Hepatocyte (in vitro differentiated cells): ENCODE data around the gene SIAH3. TPM values are rescaled to one million over a fixed set of nuclear protein-coding genes. Genes with fewer than 3 reads are reported as not detected.

Experiments used
- DNase-seq: peaks from one replicate; pipeline ENCODE4 v3.0.0-alpha.2; 2016; ENCODE audit warnings: low spot score
- H2AFZ ChIP-seq: fragments of 200-600 bp; sonication (generic); 2 replicates; pipeline ENCODE4 v1.6.0; 2016; ENCODE audit warnings: antibody characterized with exemption, mild to moderate bottlenecking
- H3K27ac ChIP-seq: fragments of 200-600 bp; sonication (generic); 2 replicates; pipeline ENCODE4 v1.5.1; 2016; ENCODE audit warnings: mild to moderate bottlenecking
- H3K27me3 ChIP-seq: fragments of 200-600 bp; sonication (generic); 2 replicates; pipeline ENCODE4 v1.6.1; 2016
- H3K36me3 ChIP-seq: fragments of 200-600 bp; sonication (generic); replicated peaks from 2 replicates; pipeline ENCODE4 v1.5.1; 2016; ENCODE audit warnings: low read depth; ENCODE audit not compliant: insufficient read depth
- H3K4me1 ChIP-seq: fragments of 200-600 bp; sonication (generic); 2 replicates; pipeline ENCODE4 v1.5.1; 2016; ENCODE audit warnings: mild to moderate bottlenecking, moderate library complexity; ENCODE audit not compliant: insufficient read depth
- H3K4me2 ChIP-seq: fragments of 200-600 bp; sonication (generic); 2 replicates; pipeline ENCODE4 v1.6.0; 2016
- H3K4me3 ChIP-seq: fragments of 200-600 bp; sonication (generic); 2 replicates; pipeline ENCODE4 v1.5.1; 2016; ENCODE audit warnings: mild to moderate bottlenecking
- H3K79me2 ChIP-seq: fragments of 200-600 bp; sonication (generic); 2 replicates; pipeline ENCODE4 v1.6.0; 2017; ENCODE audit warnings: mild to moderate bottlenecking
- H3K9me2 ChIP-seq: fragments of 200-600 bp; sonication (generic); replicated peaks from 2 replicates; pipeline ENCODE4 v1.6.0; 2017; ENCODE audit warnings: mild to moderate bottlenecking; ENCODE audit not compliant: insufficient read depth
- H3K9me3 ChIP-seq: fragments of 200-600 bp; sonication (generic); 2 replicates; pipeline ENCODE4 v1.5.1; 2016; ENCODE audit warnings: low read depth, mild to moderate bottlenecking
- H4K20me1 ChIP-seq: fragments of 200-600 bp; sonication (generic); 2 replicates; pipeline ENCODE4 v1.6.0; 2016; ENCODE audit warnings: mild to moderate bottlenecking; ENCODE audit not compliant: insufficient read depth, poor library complexity, severe bottlenecking
- CTCF ChIP-seq: fragments of 200-600 bp; sonication (generic); IDR thresholded peaks from 2 replicates; pipeline ENCODE4 v1.5.1; 2016; ENCODE audit warnings: antibody characterized with exemption, mild to moderate bottlenecking; ENCODE audit not compliant: poor library complexity
- EZH2 ChIP-seq: fragments of 200-600 bp; sonication (generic); IDR thresholded peaks from 2 replicates; pipeline ENCODE4 v1.6.1; 2016; ENCODE audit warnings: antibody characterized with exemption, mild to moderate bottlenecking, borderline replicate concordance
- EZH2phosphoT487 ChIP-seq: fragments of 200-600 bp; sonication (generic); IDR thresholded peaks from one replicate; pipeline ENCODE4 v1.6.1; 2018; ENCODE audit warnings: antibody characterized with exemption, mild to moderate bottlenecking, low read depth, moderate library complexity; ENCODE audit not compliant: unreplicated experiment, severe bottlenecking
- WGBS: methylation state at CpG from one replicate; pipeline ENCODE4 v1.1.6; 2016; ENCODE audit warnings: low lambda C conversion rate; ENCODE audit errors: missing lambda C conversion rate; 5-methylcytosine and 5-hydroxymethylcytosine counted together
- polyA plus RNA-seq: library from polyadenylated mRNA; unstranded; fragments of >200 nt; fragmentation: Nextera tagmentation; extraction: Ambion mirVana; gene quantifications from 2 replicates; pipeline ENCODE4 v1.2.1, GENCODE V29; 2016
- total RNA-seq: library from RNA; depleted of rRNA; stranded (reverse); fragments of >200 nt; gene quantifications from 2 replicates; pipeline ENCODE4 v1.2.3, GENCODE V29; 2014

Gene SIAH3
- total and polyA plus RNA-seq, 2 experiments from 2014 or later: 0.23 TPM; not detected in 1

- Histone ChIP-seq H4K20me1 (no peaks in the 10 kb centered on the region), H3K9me2 (no peaks in the 10 kb centered on the region), H3K4me3 (no peak overlapping the region), H2AFZ (no peak overlapping the region), H3K27me3 (peaks cover 6% of the 10 kb centered on the region), H3K36me3 (no peaks in the 10 kb centered on the region), H3K4me1 (no peaks in the 10 kb centered on the region), H3K79me2 (no peaks in the 10 kb centered on the region), H3K9me3 (no peaks in the 10 kb centered on the region), H3K4me2 (no peak overlapping the region), H3K27ac (no peak overlapping the region)
- TF ChIP-seq CTCF (no peak), EZH2 (no peak), EZH2phosphoT487 (no peak)
- no peak for DNase-seq
- WGBS: 93% methylated on average over 2 of the region's 2 CpGs
Measured at GRCh38 chr13:45880242-45880641, 28.7 kb upstream of the SIAH3 start.

DNA sequence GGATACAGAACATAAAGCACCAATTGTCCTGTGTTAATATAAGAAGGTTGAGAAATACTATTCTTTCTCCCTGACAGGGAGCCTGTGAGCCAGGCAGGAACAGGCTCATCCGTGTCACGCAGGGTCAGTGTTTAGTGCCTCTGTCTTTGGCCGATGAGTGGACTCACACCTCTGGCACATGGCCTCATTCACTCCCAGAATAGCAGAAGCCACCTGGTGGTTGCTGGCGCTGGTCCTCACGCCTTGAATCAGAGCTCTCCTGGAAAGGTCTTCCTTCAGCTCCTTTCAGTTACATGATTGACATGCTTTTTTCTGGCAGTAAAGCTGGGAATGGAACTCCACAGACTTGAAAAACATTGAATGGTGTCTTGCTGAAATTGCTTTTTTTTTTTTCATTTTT lies 28.1 kb upstream of the SIAH3 start:
- no peaks in the 10 kb centered on the region for H3K9me3 ChIP-seq
- TF ChIP-seq EZH2 (no peak), CTCF (peak; percentile 22)
- no peak overlapping the region for H2AFZ ChIP-seq
- no peak overlapping the region for H3K27ac ChIP-seq
- peak; percentile 32 for DNase-seq
- H3K4me3 ChIP-seq: no peak overlapping the region
- WGBS: 63% methylated on average over 5 of the region's 5 CpGs
- H4K20me1 ChIP-seq: no peaks in the 10 kb centered on the region
- H3K4me2 ChIP-seq: no peak overlapping the region
- no peaks in the 10 kb centered on the region for H3K4me1 ChIP-seq
- H3K9me2 ChIP-seq: no peaks in the 10 kb centered on the region
- no peaks in the 10 kb centered on the region for H3K79me2 ChIP-seq
- peaks cover 6% of the 10 kb centered on the region for H3K27me3 ChIP-seq
- H3K36me3 ChIP-seq: no peaks in the 10 kb centered on the region

DNA sequence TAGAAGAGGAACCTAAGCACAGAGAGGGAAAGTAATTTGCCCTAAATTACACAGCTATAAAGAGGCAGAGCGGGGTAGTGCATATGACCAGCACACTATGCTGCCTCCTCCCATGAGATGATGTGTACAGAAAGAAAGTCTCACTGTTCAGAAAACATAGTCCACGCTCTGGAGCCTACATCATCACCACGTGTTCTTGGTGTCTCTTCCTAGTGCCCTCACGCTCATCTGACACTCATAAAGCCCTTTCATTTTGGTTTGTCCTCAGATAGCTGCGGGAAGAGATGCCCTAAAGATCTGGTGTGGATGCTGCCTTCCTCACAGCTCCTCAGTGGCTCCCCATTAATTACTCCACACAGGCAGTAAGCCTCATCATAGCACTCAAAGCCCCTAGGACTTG lies 27.4 kb upstream of the SIAH3 start:
- Histone ChIP-seq H3K79me2 (no peaks in the 10 kb centered on the region), H4K20me1 (no peaks in the 10 kb centered on the region), H3K9me2 (no peaks in the 10 kb centered on the region), H3K27me3 (peaks cover 9% of the 10 kb centered on the region), H3K4me3 (no peak overlapping the region), H3K36me3 (no peaks in the 10 kb centered on the region), H3K27ac (no peak overlapping the region), H3K4me1 (no peaks in the 10 kb centered on the region), H2AFZ (no peak overlapping the region), H3K9me3 (no peaks in the 10 kb centered on the region), H3K4me2 (no peak overlapping the region)
- WGBS: 97% methylated on average over 5 of the region's 5 CpGs
- TF ChIP-seq CTCF (no peak), EZH2 (no peak), EZH2phosphoT487 (no peak)
- DNase-seq: no peak

- Histone ChIP-seq H4K20me1 (no peaks in the 10 kb centered on the region), H3K4me2 (no peak overlapping the region), H3K27ac (no peak overlapping the region), H3K9me3 (no peaks in the 10 kb centered on the region), H3K27me3 (peaks cover 6% of the 10 kb centered on the region), H3K4me3 (no peak overlapping the region), H3K9me2 (no peaks in the 10 kb centered on the region), H2AFZ (no peak overlapping the region), H3K36me3 (no peaks in the 10 kb centered on the region), H3K4me1 (no peaks in the 10 kb centered on the region), H3K79me2 (no peaks in the 10 kb centered on the region)
- TF ChIP-seq EZH2: no peak
- no peak for DNase-seq
- WGBS: 91% methylated on average over 4 of the region's 4 CpGs
Measured at GRCh38 chr13:45876781-45877180, 25.2 kb upstream of the SIAH3 start.
